HG02852 (cell line): ENCODE measurements around the gene TICAM1.
"Not testable (repeated sequence)": the region's sequence is repeated elsewhere in the genome, so short reads cannot be mapped to it uniquely, and the experiment has no call there.

Source experiments
- ATAC-seq: cut with Tn5 transposase; IDR thresholded peaks from one replicate; pipeline ENCODE4 v1.9.1; 2021; ENCODE audit warnings: mild to moderate bottlenecking, moderate library complexity; ENCODE audit not compliant: unreplicated experiment

TICAM1 gene

GRCh38 chr19:4806384-4806783 is 25.1 kb downstream of the TICAM1 start:
- ATAC-seq = no peak

GRCh38 chr19:4805140-4805539 is 26.4 kb downstream of the TICAM1 start:
- ATAC-seq = not testable (repeated sequence)

GRCh38 chr19:4803736-4804695 is 27.5 kb downstream of the TICAM1 start:
- ATAC-seq = no peak

GRCh38 chr19:4802711-4803110 is 28.8 kb downstream of the TICAM1 start:
- ATAC-seq = no peak

- ATAC-seq = no peak
Measured at GRCh38 chr19:4801085-4801619, 30.4 kb downstream of the TICAM1 start.

- ATAC-seq = no peak
Measured at GRCh38 chr19:4800591-4801081, 30.9 kb downstream of the TICAM1 start.

- no peak for ATAC-seq
Measured at GRCh38 chr19:4795400-4795799, 36.1 kb downstream of the TICAM1 start.

- no peak for ATAC-seq
Measured at GRCh38 chr19:4794971-4795370, 36.5 kb downstream of the TICAM1 start.

- not testable (repeated sequence) for ATAC-seq
Measured at GRCh38 chr19:4793278-4793677, 38.2 kb downstream of the TICAM1 start.

- not testable (repeated sequence) for ATAC-seq
Measured at GRCh38 chr19:4792866-4793195, 38.7 kb downstream of the TICAM1 start.

GRCh38 chr19:4792019-4792865 is 39.3 kb downstream of the TICAM1 start:
- not testable (repeated sequence) for ATAC-seq

- peak; percentile 91 for ATAC-seq
Measured at GRCh38 chr19:4791183-4792018, 40.1 kb downstream of the TICAM1 start, which contains the start of gene FEM1A. Gene FEM1A, plus strand, starts transcription at chr19:4791734. Its CDS starts 121 bp downstream, at chr19:4791855.

GRCh38 chr19:4786412-4787016 is 45.0 kb downstream of the TICAM1 start:
- not testable (repeated sequence) for ATAC-seq

- ATAC-seq = no peak
Measured at GRCh38 chr19:4781801-4782200, 49.7 kb downstream of the TICAM1 start.

GRCh38 chr19:4780860-4781259 is 50.7 kb downstream of the TICAM1 start:
- ATAC-seq = no peak

GRCh38 chr19:4778124-4778523 is 53.4 kb downstream of the TICAM1 start:
- ATAC-seq = not testable (repeated sequence)

- ATAC-seq = no peak
Measured at GRCh38 chr19:4776436-4777211, 54.9 kb downstream of the TICAM1 start.

GRCh38 chr19:4775627-4776152 is 55.8 kb downstream of the TICAM1 start:
- no peak for ATAC-seq

- ATAC-seq = no peak
Measured at GRCh38 chr19:4774136-4774535, 57.4 kb downstream of the TICAM1 start.
